ENCODE data around the gene VSTM1. TPM values are rescaled to one million over a fixed set of nuclear protein-coding genes. Genes with fewer than 3 reads are reported as not detected.

Gene VSTM1
- total RNA-seq, 4 donors from 2014 or later = not detected

GRCh38 chr19:54069470-54069869, 5.8 kb upstream of the VSTM1 start:
- Histone ChIP-seq H3K9me3 (no peaks in the 10 kb centered on the region), H3K4me3 (no peak overlapping the region), H3K36me3 (no peaks in the 10 kb centered on the region), H3K27me3 (no peaks in the 10 kb centered on the region), H3K4me1 (no peaks in the 10 kb centered on the region), H3K27ac (no peak overlapping the region)
- no peak for DNase-seq
- intact Hi-C loops (cut with DNase I; ENCODE audit: low total_unique reads) = no loop called here
- TF ChIP-seq POLR2A (IDR thresholded peaks at IDR 0.05) (no peak), CTCF (IDR thresholded peaks at IDR 0.05) (no peak)

GRCh38 chr19:54062643-54063042, 1.1 kb downstream of the VSTM1 start:
- no peaks in the 10 kb centered on the region for H3K9me3 ChIP-seq
- DNase-seq = no peak
- no peaks in the 10 kb centered on the region for H3K27me3 ChIP-seq
- TF ChIP-seq CTCF (IDR thresholded peaks at IDR 0.05) = no peak
- no peak for TF ChIP-seq POLR2A (IDR thresholded peaks at IDR 0.05)
- H3K4me1 ChIP-seq = no peaks in the 10 kb centered on the region
- intact Hi-C loops (cut with DNase I; ENCODE audit: low total_unique reads) = no loop called here
- no peak overlapping the region for H3K27ac ChIP-seq
- no peak overlapping the region for H3K4me3 ChIP-seq
- no peaks in the 10 kb centered on the region for H3K36me3 ChIP-seq

- H3K27me3 ChIP-seq = no peaks in the 10 kb centered on the region
- TF ChIP-seq POLR2A (IDR thresholded peaks at IDR 0.05) = no peak
- H3K9me3 ChIP-seq = no peaks in the 10 kb centered on the region
- no peak for DNase-seq
- H3K36me3 ChIP-seq = no peaks in the 10 kb centered on the region
- H3K27ac ChIP-seq = no peak overlapping the region
- intact Hi-C loops (cut with DNase I; ENCODE audit: low total_unique reads) = no loop called here
- H3K4me3 ChIP-seq = no peak overlapping the region
- H3K4me1 ChIP-seq = no peaks in the 10 kb centered on the region
Measured at GRCh38 chr19:54047616-54048015, 16.1 kb downstream of the VSTM1 start.

GRCh38 chr19:54045771-54046170, 17.9 kb downstream of the VSTM1 start:
- DNase-seq = no peak
- Histone ChIP-seq H3K36me3 (no peaks in the 10 kb centered on the region), H3K4me1 (no peaks in the 10 kb centered on the region), H3K27ac (no peak overlapping the region), H3K27me3 (no peaks in the 10 kb centered on the region), H3K4me3 (no peak overlapping the region), H3K9me3 (no peaks in the 10 kb centered on the region)
- intact Hi-C loops (cut with DNase I; ENCODE audit: low total_unique reads) = no loop called here
- no peak for TF ChIP-seq CTCF (IDR thresholded peaks at IDR 0.05)
- no peak for TF ChIP-seq POLR2A (IDR thresholded peaks at IDR 0.05)

GRCh38 chr19:54042989-54043388, 20.7 kb downstream of the VSTM1 start:
- Histone ChIP-seq H3K4me1 (no peaks in the 10 kb centered on the region), H3K36me3 (no peaks in the 10 kb centered on the region), H3K4me3 (no peak overlapping the region), H3K9me3 (no peaks in the 10 kb centered on the region), H3K27me3 (no peaks in the 10 kb centered on the region), H3K27ac (no peak overlapping the region)
- no peak for TF ChIP-seq CTCF (IDR thresholded peaks at IDR 0.05)
- no peak for TF ChIP-seq POLR2A (IDR thresholded peaks at IDR 0.05)
- intact Hi-C loops (cut with DNase I; ENCODE audit: low total_unique reads) = no loop called here
- DNase-seq = no peak

- intact Hi-C loops (cut with DNase I; ENCODE audit: low total_unique reads) = no loop called here
- no peaks in the 10 kb centered on the region for H3K27me3 ChIP-seq
- no peak overlapping the region for H3K27ac ChIP-seq
- no peaks in the 10 kb centered on the region for H3K9me3 ChIP-seq
- H3K4me3 ChIP-seq = no peak overlapping the region
- TF ChIP-seq CTCF (IDR thresholded peaks at IDR 0.05) (no peak), POLR2A (IDR thresholded peaks at IDR 0.05) (no peak)
- no peaks in the 10 kb centered on the region for H3K4me1 ChIP-seq
- no peak for DNase-seq
- no peaks in the 10 kb centered on the region for H3K36me3 ChIP-seq
Measured at GRCh38 chr19:54041969-54042606, 21.6 kb downstream of the VSTM1 start.

Measured in uterus (tissue), 4 donors.